ENCODE results near the gene EREG. TPM values are rescaled to one million over a fixed set of nuclear protein-coding genes. Genes with fewer than 3 reads are reported as not detected.

EREG gene
- total and polyA plus RNA-seq, 10 of the 15 experiments (the other 5 are each of a cell fraction or from before 2014, with no cell fraction given): not detected

- FAIRE-seq: no peak
- Histone ChIP-seq H3K4me1 (ENCODE audit: control insufficient read depth, insufficient read depth, low read length) (peaks cover 3% of the 10 kb centered on the region), H3K79me2 (ENCODE audit: control insufficient read depth, insufficient read depth, low read length) (no peaks in the 10 kb centered on the region), H4K20me1 (ENCODE audit: control insufficient read depth, insufficient read depth) (no peaks in the 10 kb centered on the region), H3K27me3 (replicated peaks in 1 of 2; ENCODE audit: control insufficient read depth in 2 of 2, insufficient read depth in 2 of 2, low read length in 1 of 2) (peaks cover 0 to 1% of the 10 kb centered on the region in 2 experiments; a peak in 1 of 4 replicates), H3K27ac (ENCODE audit: control insufficient read depth, insufficient read depth) (no peak overlapping the region), H3K4me3 (no peak overlapping the region), H3K4me2 (ENCODE audit: control insufficient read depth, insufficient read depth) (no peak overlapping the region), H3K36me3 (ENCODE audit: control insufficient read depth in 2 of 2, insufficient read depth in 2 of 2, low read length in 1 of 2) (no peaks in the 10 kb centered on the region), H3K9ac (ENCODE audit: control insufficient read depth, insufficient read depth, low read length) (no peak overlapping the region), H3K9me3 (replicated peaks; ENCODE audit: control insufficient read depth, insufficient read depth, low read length) (no peaks in the 10 kb centered on the region; the same call in 2 of the 3 replicates), H2AFZ (ENCODE audit: control insufficient read depth, low read depth, low read length) (no peak overlapping the region)
- RAD21 ChIA-PET (ENCODE audit: unreplicated experiment): interaction anchor here (0.5 kb wide), 1 partner anchor 23 kb away, joined by 3 read pairs; no protein-coding TSS in a partner anchor
- TF ChIP-seq BMI1 (IDR thresholded peaks at IDR 0.05; ENCODE audit: borderline replicate concordance) (no peak), SP1 (IDR thresholded peaks at IDR 0.05; ENCODE audit: low read depth, low read length) (no peak), EP300 (IDR thresholded peaks at IDR 0.05; ENCODE audit: borderline replicate concordance in 1 of 2, control insufficient read depth in 1 of 2, low read depth in 2 of 2, low read length in 2 of 2) (no peak), RCOR1 (conservative IDR thresholded peaks at IDR 0.05; ENCODE audit: low read depth, low read length) (no peak), PRDM15 (CRISPR knock-in tag; IDR thresholded peaks at IDR 0.05) (no peak)
- no TSS peak for BruUV-seq (replicated peaks)
- DNase-seq (ENCODE audit: low read depth, low spot score): no peak
- POLR2A ChIA-PET: no interaction called here
- intact Hi-C loops (cut with micrococcal nuclease; ENCODE audit: unreplicated experiment) (no loop called here), in situ Hi-C loops (cut with MboI) (no loop called here)
- CTCF ChIA-PET: no interaction called here
- SMC1A ChIA-PET (ENCODE audit: uncharacterized antibody, unreplicated experiment): interaction anchor here (0.8 kb wide), 1 partner anchor 271 kb away, joined by 3 read pairs; no protein-coding TSS in a partner anchor
- 35% methylated on average over 10 of the region's 10 CpGs for WGBS (ENCODE audit: insufficient coverage, insufficient replicate concordance, low lambda C conversion rate, missing lambda C conversion rate)
- ATAC-seq: no peak
Measured at GRCh38 chr4:74400395-74400794, 35.5 kb downstream of the EREG start.

Measured in GM12878 (cell line).